Measurements from ENCODE around the gene GADD45B.
"Not testable (repeated sequence)": the region's sequence is repeated elsewhere in the genome, so short reads cannot be mapped to it uniquely, and the experiment has no call there.

The GADD45B gene

GRCh38 chr19:2484178-2484937 is 8.4 kb downstream of the GADD45B start:
- Histone ChIP-seq H3K4me2 (ENCODE audit: low read length) (no peak overlapping the region), H3K27me3 (ENCODE audit: control insufficient read depth, insufficient read depth, low read length) (no peaks in the 10 kb centered on the region), H3K4me3 (ENCODE audit: low read length) (no peak overlapping the region), H3K4me1 (ENCODE audit: control insufficient read depth, insufficient read depth, low read length) (peaks cover 10% of the 10 kb centered on the region), H3K9me3 (replicated peaks; ENCODE audit: low read length) (peaks cover 5% of the 10 kb centered on the region), H3K36me3 (ENCODE audit: insufficient read depth, low read length) (no peaks in the 10 kb centered on the region), H3K9ac (ENCODE audit: low read depth, low read length) (no peak overlapping the region)

GRCh38 chr19:2485428-2485827 is 9.5 kb downstream of the GADD45B start:
- H3K9ac ChIP-seq (ENCODE audit: low read depth, low read length): no peak overlapping the region
- no peak overlapping the region for H3K4me3 ChIP-seq (ENCODE audit: low read length)
- H3K4me1 ChIP-seq (ENCODE audit: control insufficient read depth, insufficient read depth, low read length): peaks cover 14% of the 10 kb centered on the region
- H3K9me3 ChIP-seq (replicated peaks; ENCODE audit: low read length): peaks cover 5% of the 10 kb centered on the region
- no peaks in the 10 kb centered on the region for H3K27me3 ChIP-seq (ENCODE audit: control insufficient read depth, insufficient read depth, low read length)
- H3K36me3 ChIP-seq (ENCODE audit: insufficient read depth, low read length): no peaks in the 10 kb centered on the region
- H3K4me2 ChIP-seq (ENCODE audit: low read length): no peak overlapping the region

- no peak overlapping the region for H3K9ac ChIP-seq (ENCODE audit: low read depth, low read length)
- H3K4me3 ChIP-seq (ENCODE audit: low read length): no peak overlapping the region
- H3K9me3 ChIP-seq (replicated peaks; ENCODE audit: low read length): peaks cover 5% of the 10 kb centered on the region
- H3K4me1 ChIP-seq (ENCODE audit: control insufficient read depth, insufficient read depth, low read length): peaks cover 29% of the 10 kb centered on the region
- H3K36me3 ChIP-seq (ENCODE audit: insufficient read depth, low read length): no peaks in the 10 kb centered on the region
- H3K27me3 ChIP-seq (ENCODE audit: control insufficient read depth, insufficient read depth, low read length): no peaks in the 10 kb centered on the region
- no peak overlapping the region for H3K4me2 ChIP-seq (ENCODE audit: low read length)
Observed at GRCh38 chr19:2487090-2487489, 11.2 kb downstream of the GADD45B start.

- H3K36me3 ChIP-seq (ENCODE audit: insufficient read depth, low read length): no peaks in the 10 kb centered on the region
- no peak overlapping the region for H3K4me3 ChIP-seq (ENCODE audit: low read length)
- no peaks in the 10 kb centered on the region for H3K27me3 ChIP-seq (ENCODE audit: control insufficient read depth, insufficient read depth, low read length)
- no peak overlapping the region for H3K9ac ChIP-seq (ENCODE audit: low read depth, low read length)
- peaks cover 5% of the 10 kb centered on the region for H3K9me3 ChIP-seq (replicated peaks; ENCODE audit: low read length)
- no peak overlapping the region for H3K4me2 ChIP-seq (ENCODE audit: low read length)
- peaks cover 36% of the 10 kb centered on the region for H3K4me1 ChIP-seq (ENCODE audit: control insufficient read depth, insufficient read depth, low read length)
Observed at GRCh38 chr19:2487842-2488241, 11.9 kb downstream of the GADD45B start.

GRCh38 chr19:2488405-2488941 is 12.5 kb downstream of the GADD45B start:
- Histone ChIP-seq H3K36me3 (ENCODE audit: insufficient read depth, low read length) (no peaks in the 10 kb centered on the region), H3K4me3 (ENCODE audit: low read length) (peak overlapping the region; percentile 34), H3K4me1 (ENCODE audit: control insufficient read depth, insufficient read depth, low read length) (peaks cover 41% of the 10 kb centered on the region), H3K9ac (ENCODE audit: low read depth, low read length) (peak overlapping the region; percentile 78), H3K9me3 (replicated peaks; ENCODE audit: low read length) (no peaks in the 10 kb centered on the region), H3K27me3 (ENCODE audit: control insufficient read depth, insufficient read depth, low read length) (no peaks in the 10 kb centered on the region), H3K4me2 (ENCODE audit: low read length) (peak overlapping the region; percentile 77)

- H3K27me3 ChIP-seq (ENCODE audit: control insufficient read depth, insufficient read depth, low read length): no peaks in the 10 kb centered on the region
- peak overlapping the region; percentile 77 for H3K4me2 ChIP-seq (ENCODE audit: low read length)
- peak overlapping the region; percentile 78 for H3K9ac ChIP-seq (ENCODE audit: low read depth, low read length)
- peak overlapping the region; percentile 34 for H3K4me3 ChIP-seq (ENCODE audit: low read length)
- no peaks in the 10 kb centered on the region for H3K36me3 ChIP-seq (ENCODE audit: insufficient read depth, low read length)
- H3K9me3 ChIP-seq (replicated peaks; ENCODE audit: low read length): no peaks in the 10 kb centered on the region
- H3K4me1 ChIP-seq (ENCODE audit: control insufficient read depth, insufficient read depth, low read length): peaks cover 47% of the 10 kb centered on the region
Observed at GRCh38 chr19:2488942-2489731, 13.2 kb downstream of the GADD45B start.

- Histone ChIP-seq H3K4me3 (ENCODE audit: low read length) (peak overlapping the region; percentile 23), H3K9ac (ENCODE audit: low read depth, low read length) (peak overlapping the region; percentile 75), H3K4me1 (ENCODE audit: control insufficient read depth, insufficient read depth, low read length) (peaks cover 62% of the 10 kb centered on the region), H3K36me3 (ENCODE audit: insufficient read depth, low read length) (no peaks in the 10 kb centered on the region), H3K9me3 (replicated peaks; ENCODE audit: low read length) (no peaks in the 10 kb centered on the region), H3K4me2 (ENCODE audit: low read length) (peak overlapping the region; percentile 66), H3K27me3 (ENCODE audit: control insufficient read depth, insufficient read depth, low read length) (no peaks in the 10 kb centered on the region)
Observed at GRCh38 chr19:2490659-2491058, 14.7 kb downstream of the GADD45B start.

- Histone ChIP-seq H3K4me3 (ENCODE audit: low read length) (peak overlapping the region; percentile 23), H3K27me3 (ENCODE audit: control insufficient read depth, insufficient read depth, low read length) (no peaks in the 10 kb centered on the region), H3K9me3 (replicated peaks; ENCODE audit: low read length) (no peaks in the 10 kb centered on the region), H3K9ac (ENCODE audit: low read depth, low read length) (peak overlapping the region; percentile 75), H3K4me2 (ENCODE audit: low read length) (peak overlapping the region; percentile 66), H3K36me3 (ENCODE audit: insufficient read depth, low read length) (no peaks in the 10 kb centered on the region), H3K4me1 (ENCODE audit: control insufficient read depth, insufficient read depth, low read length) (peaks cover 66% of the 10 kb centered on the region)
Observed at GRCh38 chr19:2491130-2491801, 15.3 kb downstream of the GADD45B start.

GRCh38 chr19:2492870-2493269 is 16.9 kb downstream of the GADD45B start:
- Histone ChIP-seq H3K9ac (ENCODE audit: low read depth, low read length) (peak overlapping the region; percentile 63), H3K27me3 (ENCODE audit: control insufficient read depth, insufficient read depth, low read length) (no peaks in the 10 kb centered on the region), H3K9me3 (replicated peaks; ENCODE audit: low read length) (no peaks in the 10 kb centered on the region), H3K36me3 (ENCODE audit: insufficient read depth, low read length) (no peaks in the 10 kb centered on the region), H3K4me3 (ENCODE audit: low read length) (no peak overlapping the region), H3K4me1 (ENCODE audit: control insufficient read depth, insufficient read depth, low read length) (peaks cover 66% of the 10 kb centered on the region), H3K4me2 (ENCODE audit: low read length) (no peak overlapping the region)

- not testable (repeated sequence) for H3K27me3 ChIP-seq (ENCODE audit: control insufficient read depth, insufficient read depth, low read length); H3K36me3 ChIP-seq (ENCODE audit: insufficient read depth, low read length); H3K9me3 ChIP-seq (replicated peaks; ENCODE audit: low read length)
- Histone ChIP-seq H3K4me1 (ENCODE audit: control insufficient read depth, insufficient read depth, low read length) (peaks cover 66% of the 10 kb centered on the region), H3K4me2 (ENCODE audit: low read length) (peak overlapping the region; percentile 95), H3K9ac (ENCODE audit: low read depth, low read length) (peak overlapping the region; percentile 97), H3K4me3 (ENCODE audit: low read length) (peak overlapping the region; percentile 76)
Observed at GRCh38 chr19:2493448-2493847, 17.5 kb downstream of the GADD45B start.

GRCh38 chr19:2494084-2494446 is 18.1 kb downstream of the GADD45B start:
- Histone ChIP-seq H3K9ac (ENCODE audit: low read depth, low read length) (peak overlapping the region; percentile 97), H3K27me3 (ENCODE audit: control insufficient read depth, insufficient read depth, low read length) (no peaks in the 10 kb centered on the region), H3K9me3 (replicated peaks; ENCODE audit: low read length) (no peaks in the 10 kb centered on the region), H3K4me3 (ENCODE audit: low read length) (peak overlapping the region; percentile 76), H3K36me3 (ENCODE audit: insufficient read depth, low read length) (no peaks in the 10 kb centered on the region), H3K4me2 (ENCODE audit: low read length) (peak overlapping the region; percentile 95), H3K4me1 (ENCODE audit: control insufficient read depth, insufficient read depth, low read length) (peaks cover 62% of the 10 kb centered on the region)

All from skeletal muscle satellite cell (primary cell).